Middle frontal gyrus (tissue), 1 donor: ENCODE data around the gene UTP20.
A peak's percentile ranks its signal among the peaks of the same experiment; 100 is the strongest.

Experiments used
- DNase-seq: peaks from one replicate; pipeline ENCODE4 v3.0.0-alpha.2; 2015; ENCODE audit warnings: low spot score; ENCODE audit errors: extremely low spot score

Gene UTP20

GRCh38 chr12:101280006-101280505, at the start of gene UTP20:
TSS of gene UTP20 (plus strand) at chr12:101280105. CDS start at chr12:101280283, 178 bp downstream.
- peak; percentile 85 for DNase-seq

DNA sequence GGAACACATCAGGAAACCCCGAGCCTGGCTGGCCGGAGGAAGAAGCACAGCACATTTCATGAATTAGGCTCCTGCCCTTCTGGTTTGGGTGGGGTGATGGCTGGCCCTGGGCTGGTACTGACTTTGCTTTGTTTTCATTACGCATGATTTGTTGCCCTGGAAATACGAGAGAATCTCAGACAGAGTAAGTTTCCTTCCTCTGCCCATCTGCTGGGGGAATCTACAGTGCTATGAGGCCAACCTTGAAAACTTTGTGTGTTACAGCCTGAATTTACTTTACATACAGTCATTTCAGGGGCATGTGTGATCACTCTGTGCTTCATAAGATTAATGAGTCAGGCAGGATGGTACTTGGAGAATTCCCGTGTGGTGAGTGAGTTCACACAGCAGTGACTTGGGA, 49.4 kb upstream of the UTP20 start:
- no peak for DNase-seq

- DNase-seq, result no peak
These were observed 48.3 kb upstream of the UTP20 start for GRCh38 chr12:101231636-101232035.

DNA sequence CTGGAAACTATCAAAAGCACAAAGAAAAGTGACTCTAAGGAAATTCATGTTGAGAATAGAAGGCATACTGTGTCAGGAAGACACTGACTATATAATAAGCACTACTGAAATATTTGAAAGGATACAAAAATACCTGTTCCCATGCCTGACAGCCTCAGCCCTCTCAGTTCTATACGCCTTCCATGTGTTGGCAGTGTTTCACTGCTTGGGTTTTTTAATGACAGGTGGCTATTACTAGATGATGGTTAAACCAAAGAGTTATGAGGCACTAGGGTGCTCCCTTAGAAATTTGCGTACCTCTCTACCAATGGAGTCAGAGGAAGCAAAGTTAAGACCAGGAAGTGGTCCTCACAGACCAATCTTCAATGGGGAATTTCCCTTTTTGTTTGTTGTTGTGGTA, 44.2 kb upstream of the UTP20 start:
- DNase-seq, result no peak

DNA sequence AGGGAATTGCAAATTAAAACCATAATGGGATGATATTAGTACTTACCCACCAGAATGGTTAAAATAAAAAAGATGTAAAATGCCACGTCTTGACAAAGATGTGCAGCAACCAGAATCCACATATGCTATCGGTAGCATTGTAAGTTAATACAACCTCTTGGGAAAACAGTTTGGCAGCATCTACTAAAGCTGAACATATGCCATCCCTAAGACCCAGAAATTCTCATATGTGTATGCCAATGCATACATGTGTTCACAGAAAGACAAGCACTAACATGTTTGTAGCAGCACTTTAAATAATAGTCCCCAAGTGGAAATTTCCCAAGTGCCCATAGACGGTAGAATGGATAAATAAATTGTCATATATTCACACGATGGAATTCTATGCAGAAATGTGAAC, 41.6 kb upstream of the UTP20 start:
- DNase-seq, result no peak

GRCh38 chr12:101238800-101239329, 41.0 kb upstream of the UTP20 start:
- DNase-seq, result no peak

- no peak for DNase-seq
These were observed 36.8 kb upstream of the UTP20 start for GRCh38 chr12:101243074-101243473.

DNA sequence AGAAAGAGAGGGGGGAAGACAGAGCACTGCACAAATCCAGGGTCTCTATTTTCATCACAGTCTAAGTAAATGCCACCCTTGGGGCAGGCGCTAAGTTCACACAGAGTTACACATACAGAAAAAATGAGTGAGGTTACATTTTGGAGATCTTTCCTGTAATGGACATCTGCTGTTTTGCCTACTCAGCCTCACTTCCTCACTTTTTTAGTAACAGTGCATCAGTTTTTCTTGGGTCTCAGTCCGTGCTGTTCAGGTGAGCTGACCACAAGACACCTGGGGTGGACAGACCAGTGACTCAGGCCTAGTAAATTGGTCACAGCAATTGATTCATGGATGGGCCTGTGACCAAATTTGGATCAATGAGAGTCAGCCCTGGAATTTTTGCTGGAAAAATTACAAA, 36.3 kb upstream of the UTP20 start:
- DNase-seq, result no peak

DNA sequence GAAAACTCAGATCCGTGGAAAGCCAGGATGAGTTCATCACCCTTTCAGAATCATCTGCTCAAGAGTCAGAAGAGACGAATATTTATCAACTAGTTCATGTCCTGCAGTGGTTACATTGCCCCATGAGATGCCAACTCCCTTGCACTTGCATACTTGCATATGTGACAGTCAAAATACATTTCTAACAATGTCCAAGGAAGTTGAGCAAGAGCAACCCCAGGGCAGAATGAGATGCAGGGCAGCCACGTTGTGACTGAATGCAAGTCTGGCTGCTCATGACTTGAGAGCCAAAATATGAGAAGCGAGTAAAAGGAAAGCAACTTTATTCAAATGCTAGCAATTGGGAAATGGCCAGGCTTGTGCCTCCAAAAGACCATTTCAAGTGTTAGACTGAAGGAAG, 23.6 kb upstream of the UTP20 start:
- DNase-seq, result no peak

DNA sequence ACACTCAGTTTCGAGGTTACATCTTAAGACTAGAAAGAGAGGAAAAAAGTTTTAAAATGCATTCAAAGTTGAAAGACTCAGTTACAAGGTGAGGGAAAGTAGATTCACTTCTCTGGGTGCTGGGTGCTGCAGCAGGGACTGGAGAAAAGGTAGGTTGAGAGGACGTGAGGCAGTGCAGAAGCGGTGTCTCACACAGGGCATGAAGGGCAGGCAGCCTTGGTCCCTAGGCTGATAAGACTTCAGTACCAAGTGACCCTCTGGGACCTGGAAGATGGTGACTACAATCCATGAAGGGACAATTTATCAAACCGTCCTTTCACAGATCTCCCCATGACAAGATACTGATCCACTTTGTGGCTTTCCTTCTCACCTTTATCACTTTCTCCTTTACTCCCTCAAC, 22.5 kb upstream of the UTP20 start:
- no peak for DNase-seq

DNA sequence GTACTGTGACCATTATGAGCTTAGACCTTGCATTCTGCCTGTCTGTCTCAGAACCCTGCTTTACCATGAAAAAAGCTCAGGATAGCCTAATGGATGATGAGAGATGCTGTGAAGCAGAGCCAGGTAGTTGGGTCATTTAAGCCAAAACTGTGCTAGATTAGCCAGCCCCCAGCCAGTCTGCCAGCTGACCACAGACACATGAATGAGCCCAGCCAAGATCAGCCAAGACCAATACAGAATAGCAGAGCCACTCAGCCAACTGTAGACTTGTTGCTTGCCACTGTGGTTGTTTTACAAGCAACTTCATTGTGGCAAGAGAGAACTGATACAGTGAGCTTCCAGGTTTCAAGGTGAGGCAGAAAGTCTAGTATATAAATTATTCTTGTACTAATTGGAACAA, 12.8 kb upstream of the UTP20 start:
- no peak for DNase-seq

- no peak for DNase-seq
These were observed 3.5 kb upstream of the UTP20 start for GRCh38 chr12:101276433-101276832.

- no peak for DNase-seq
These were observed 2.5 kb upstream of the UTP20 start for GRCh38 chr12:101277443-101277842.

DNA sequence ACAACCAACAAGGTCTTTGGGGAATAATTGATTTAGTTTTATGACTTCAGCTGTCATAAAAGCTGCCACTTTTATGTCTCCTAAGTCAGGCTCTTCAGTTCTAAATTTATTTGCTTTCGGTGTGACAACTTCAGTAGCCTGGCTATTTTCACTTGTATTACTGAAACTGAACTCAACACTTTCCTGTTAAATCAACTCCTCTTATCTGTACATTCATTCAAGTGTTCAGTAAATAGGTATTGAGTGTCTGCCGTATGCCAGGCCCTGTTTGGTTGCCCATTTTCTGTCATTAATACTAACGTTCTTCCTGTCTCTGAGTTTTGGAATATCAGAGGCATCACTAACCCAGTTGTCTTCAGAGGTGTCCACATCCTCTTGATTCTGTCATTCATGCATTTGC, 7.5 kb downstream of the UTP20 start:
- no peak for DNase-seq

GRCh38 chr12:101297661-101298060, 17.8 kb downstream of the UTP20 start:
- DNase-seq, result no peak

- no peak for DNase-seq
These were observed 18.5 kb downstream of the UTP20 start for GRCh38 chr12:101298426-101298825.

GRCh38 chr12:101299346-101299745, 19.4 kb downstream of the UTP20 start:
- DNase-seq, result no peak

GRCh38 chr12:101299931-101300330, 20.0 kb downstream of the UTP20 start:
- DNase-seq, result peak; percentile 20

DNA sequence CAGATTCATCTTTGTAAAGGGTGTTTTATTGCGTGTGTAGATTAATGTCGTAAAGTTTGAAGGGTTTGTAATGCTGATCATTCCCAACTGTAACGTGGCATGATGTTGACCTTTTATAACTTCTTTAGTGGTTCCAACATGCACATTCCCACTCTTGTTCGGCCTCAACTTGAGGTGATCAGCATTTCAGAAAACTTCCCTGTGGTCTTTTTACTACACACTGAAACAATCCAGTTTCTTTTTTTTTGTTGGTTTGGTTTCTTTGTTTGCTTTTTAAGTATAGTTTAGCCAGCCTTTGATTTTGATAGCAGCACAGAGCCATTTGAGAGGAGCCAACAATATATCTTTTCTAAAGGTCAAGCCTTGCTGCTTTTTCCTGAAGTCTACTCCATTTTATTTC, 22.8 kb downstream of the UTP20 start:
- no peak for DNase-seq

DNA sequence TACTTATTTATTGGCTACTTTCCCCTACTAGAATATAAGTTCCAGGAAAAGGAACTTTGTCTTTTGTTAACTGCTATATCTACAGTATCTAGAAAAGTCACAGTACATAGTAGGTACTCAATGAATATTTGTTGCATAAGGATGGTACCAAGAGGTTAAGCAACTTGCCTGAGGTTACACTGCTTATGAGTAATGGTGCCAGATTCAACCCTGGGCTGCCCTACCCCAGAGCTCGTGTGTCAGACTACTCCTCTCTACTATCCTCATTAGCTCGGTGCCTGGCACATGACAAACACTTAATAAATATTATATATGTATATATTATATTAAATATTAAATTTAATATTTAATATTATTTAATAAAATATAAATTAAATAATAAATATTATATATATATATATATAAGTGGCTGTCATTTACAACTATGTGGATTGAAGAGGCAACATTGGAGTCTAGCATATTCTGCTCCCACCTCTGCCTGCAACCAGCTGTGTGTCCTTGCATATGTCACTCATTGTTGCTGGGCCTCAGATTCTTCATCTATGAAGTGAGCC, 25.4 kb downstream of the UTP20 start:
- DNase-seq, result no peak

DNA sequence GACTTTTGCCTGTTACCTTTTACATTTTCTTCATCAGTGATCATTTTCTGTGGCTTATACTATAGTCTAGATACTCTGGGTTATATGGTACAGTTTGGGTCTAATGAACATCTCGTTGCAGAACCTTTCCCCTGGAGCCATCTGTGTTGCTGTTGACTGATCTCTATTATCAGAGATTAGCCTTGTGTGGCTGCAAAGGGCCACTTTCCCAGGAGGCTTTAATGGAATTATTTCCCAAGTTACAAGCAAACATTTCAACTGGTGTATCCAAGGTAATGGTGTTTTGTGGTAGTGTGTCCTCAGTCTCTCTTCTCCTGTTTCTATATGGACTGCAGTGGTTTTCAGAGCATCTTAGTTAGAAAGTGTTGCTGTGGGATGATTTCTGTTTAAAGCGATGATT, 25.9 kb downstream of the UTP20 start:
- DNase-seq, result no peak

DNA sequence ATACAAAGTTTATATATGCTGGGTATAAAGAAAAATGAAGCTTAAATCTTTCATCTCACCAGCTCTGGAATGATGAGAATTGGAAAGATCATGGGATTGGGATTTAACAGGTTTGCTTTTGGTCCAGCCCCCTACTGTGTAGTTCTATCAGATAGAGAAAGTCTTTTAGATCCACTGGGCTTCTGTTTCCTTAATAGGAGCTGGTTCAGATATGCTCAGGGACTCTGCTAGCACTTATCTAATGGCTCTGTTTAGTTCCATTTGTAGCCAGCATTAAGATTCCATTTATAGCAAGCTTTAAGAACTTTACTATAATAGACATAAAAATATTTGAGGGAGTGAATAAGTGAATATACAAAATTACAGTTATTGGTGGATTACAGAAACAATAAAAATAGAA, 42.6 kb downstream of the UTP20 start:
- DNase-seq, result no peak

DNA sequence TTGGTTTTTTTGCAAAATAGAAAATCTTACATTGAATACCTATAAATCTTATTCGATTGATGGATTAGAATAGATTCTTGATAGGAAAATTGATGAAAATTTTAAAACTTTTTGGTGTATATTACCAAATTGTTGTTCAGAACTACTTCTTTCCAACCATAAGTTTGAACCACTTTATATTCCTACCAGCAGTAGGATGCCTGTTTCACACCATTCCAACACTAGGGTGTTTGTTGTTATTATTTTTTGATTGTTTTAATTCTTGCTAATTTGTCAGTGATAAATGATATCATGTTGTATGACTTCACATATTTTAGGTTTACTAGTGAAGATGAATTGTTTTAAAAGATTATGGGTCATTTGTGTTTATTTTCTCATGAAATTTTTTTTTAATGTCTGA, 43.4 kb downstream of the UTP20 start:
- no peak for DNase-seq

DNA sequence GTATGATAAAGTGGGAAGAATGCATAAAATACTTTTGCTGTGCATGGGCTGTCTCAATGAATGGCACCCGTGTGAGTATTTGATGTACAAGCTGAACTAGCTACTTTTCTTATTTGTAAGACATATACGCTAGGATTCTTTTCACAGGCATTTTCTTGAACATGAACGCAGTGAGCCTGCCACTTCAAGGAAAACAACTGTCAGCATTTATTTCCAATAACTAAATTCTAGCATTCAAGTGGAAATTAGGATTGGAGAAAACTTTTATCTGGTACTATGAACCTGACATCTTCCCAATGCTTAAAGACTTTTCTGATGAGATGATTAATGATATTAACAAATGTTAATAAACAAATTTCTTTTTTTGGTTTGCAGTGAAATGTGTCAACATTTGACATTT, 45.7 kb downstream of the UTP20 start:
- DNase-seq, result no peak
